Lower leg skin (tissue), 3 donors: ENCODE data around the gene BNIP5.

Source experiments
- CTCF ChIP-seq, 3 donors: fragments of 450-650 bp; IDR thresholded peaks; one replicate each; pipeline ENCODE4 v1.5.1; 2016; ENCODE audit warnings: antibody characterized with exemption in 3 of 3, mild to moderate bottlenecking in 3 of 3, moderate library complexity in 2 of 3
- POLR2A ChIP-seq, 2 donors: fragments of 450-650 bp; IDR thresholded peaks; one replicate each; pipeline ENCODE4 v1.6.1; 2016 to 2017; ENCODE audit warnings: antibody characterized with exemption in 2 of 2, mild to moderate bottlenecking in 1 of 2, moderate library complexity in 1 of 2

- TF ChIP-seq CTCF (IDR thresholded peaks at IDR 0.05) (no peak), POLR2A (IDR thresholded peaks at IDR 0.05) (no peak)
Observed at GRCh38 chr6:36296240-36296639, 40.4 kb downstream of the BNIP5 start.
